GM12878 (cell line): Measurements from ENCODE around the gene BTC.

Source experiments
- EGR1 ChIP-seq, 2 experiments: IDR thresholded peaks; 1 replicate in 1 of 2; 2 replicates in 1 of 2; pipeline ENCODE4 v1.6.1; 2011 to 2012; ENCODE audit warnings: low read depth in 2 of 2, low read length in 2 of 2, borderline replicate concordance in 1 of 2, mild to moderate bottlenecking in 1 of 2, moderate library complexity in 1 of 2
- JUNB ChIP-seq: IDR thresholded peaks from 2 replicates; pipeline ENCODE4 v1.6.1; 2016; ENCODE audit warnings: antibody characterized with exemption, mild to moderate bottlenecking
- JUND ChIP-seq: IDR thresholded peaks from 2 replicates; pipeline ENCODE4 v1.6.1; 2012; ENCODE audit warnings: low read depth, mild to moderate bottlenecking, low read length, improper control_type of control experiment, moderate library complexity
- NBN ChIP-seq: fragments of 450-650 bp; IDR thresholded peaks from 2 replicates; pipeline ENCODE4 v1.6.1; 2016
- NR2C2 ChIP-seq: IDR thresholded peaks from 2 replicates; pipeline ENCODE4 v1.6.1; 2011; ENCODE audit warnings: borderline replicate concordance, low read depth; ENCODE audit not compliant: control insufficient read depth, insufficient read length
- PML ChIP-seq: IDR thresholded peaks from 2 replicates; pipeline ENCODE4 v1.6.1; 2012; ENCODE audit warnings: low read length, inconsistent platforms
- RAD51 ChIP-seq: fragments of 450-650 bp; IDR thresholded peaks from 2 replicates; pipeline ENCODE4 v1.6.1; 2016; ENCODE audit warnings: moderate library complexity, mild to moderate bottlenecking, inconsistent platforms
- TF ChIP-seq, protein P1 (sequence below): fragments of 450-650 bp; IDR thresholded peaks from 2 replicates; pipeline ENCODE4 v1.6.1; 2018; ENCODE audit warnings: borderline replicate concordance, mild to moderate bottlenecking; ENCODE audit not compliant: partially characterized antibody
- TF ChIP-seq, protein P2 (sequence below): fragments of 450-650 bp; IDR thresholded peaks from 2 replicates; pipeline ENCODE4 v1.6.1; 2017; ENCODE audit warnings: mild to moderate bottlenecking
- TF ChIP-seq, protein P3 (sequence below): fragments of 150-350 bp; IDR thresholded peaks from 2 replicates; pipeline ENCODE4 v1.6.1; 2016; ENCODE audit warnings: low read depth, low read length
- TF ChIP-seq, protein P4 (sequence below), 3 experiments: IDR thresholded peaks in 2 of 3; conservative IDR thresholded peaks in 1 of 3; 2 replicates each; pipeline ENCODE4 v1.5.1; 2011; ENCODE audit warnings: low read depth in 3 of 3, low read length in 3 of 3, mild to moderate bottlenecking in 3 of 3, control low read depth in 2 of 3, moderate library complexity in 2 of 3, inconsistent platforms in 1 of 3, mixed read lengths in 1 of 3; ENCODE audit not compliant: control insufficient read depth in 2 of 3, insufficient read depth in 1 of 3; ENCODE audit errors: extremely low read depth in 1 of 3

DNA sequence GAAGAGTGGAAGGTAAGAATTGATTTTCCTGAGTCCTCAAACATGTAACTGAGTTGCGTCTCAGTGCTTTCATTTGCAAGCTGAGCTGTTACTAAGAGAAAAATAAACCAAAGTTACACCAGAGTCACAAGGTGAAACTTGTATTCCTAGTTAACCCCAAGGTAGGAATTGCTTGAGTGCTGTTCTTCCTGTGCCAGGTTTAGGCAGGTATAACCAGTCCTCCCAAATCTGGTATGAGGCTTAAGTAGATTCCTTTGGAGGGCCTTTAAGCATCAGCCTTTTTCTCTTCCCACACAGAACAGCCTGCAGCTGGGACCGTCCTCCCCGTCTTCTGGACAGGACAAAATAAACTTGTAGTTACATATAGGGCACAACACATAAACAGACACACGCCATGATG, 2.3 kb upstream of the BTC start:
- TF ChIP-seq RAD51 (no peak), PML (no peak), JUNB (no peak), EGR1 (IDR thresholded peaks at IDR 0.05; ENCODE audit: borderline replicate concordance in 1 of 2, low read depth in 2 of 2, low read length in 2 of 2) (no peak), JUND (no peak), NR2C2 (no peak), NBN (no peak)
- TF ChIP-seq, protein P1, sequence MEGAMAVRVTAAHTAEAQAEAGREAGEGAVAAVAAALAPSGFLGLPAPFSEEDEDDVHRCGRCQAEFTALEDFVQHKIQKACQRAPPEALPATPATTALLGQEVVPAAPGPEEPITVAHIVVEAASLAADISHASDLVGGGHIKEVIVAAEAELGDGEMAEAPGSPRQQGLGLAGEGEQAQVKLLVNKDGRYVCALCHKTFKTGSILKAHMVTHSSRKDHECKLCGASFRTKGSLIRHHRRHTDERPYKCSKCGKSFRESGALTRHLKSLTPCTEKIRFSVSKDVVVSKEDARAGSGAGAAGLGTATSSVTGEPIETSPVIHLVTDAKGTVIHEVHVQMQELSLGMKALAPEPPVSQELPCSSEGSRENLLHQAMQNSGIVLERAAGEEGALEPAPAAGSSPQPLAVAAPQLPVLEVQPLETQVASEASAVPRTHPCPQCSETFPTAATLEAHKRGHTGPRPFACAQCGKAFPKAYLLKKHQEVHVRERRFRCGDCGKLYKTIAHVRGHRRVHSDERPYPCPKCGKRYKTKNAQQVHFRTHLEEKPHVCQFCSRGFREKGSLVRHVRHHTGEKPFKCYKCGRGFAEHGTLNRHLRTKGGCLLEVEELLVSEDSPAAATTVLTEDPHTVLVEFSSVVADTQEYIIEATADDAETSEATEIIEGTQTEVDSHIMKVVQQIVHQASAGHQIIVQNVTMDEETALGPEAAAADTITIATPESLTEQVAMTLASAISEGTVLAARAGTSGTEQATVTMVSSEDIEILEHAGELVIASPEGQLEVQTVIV: no peak
- TF ChIP-seq, protein P2, sequence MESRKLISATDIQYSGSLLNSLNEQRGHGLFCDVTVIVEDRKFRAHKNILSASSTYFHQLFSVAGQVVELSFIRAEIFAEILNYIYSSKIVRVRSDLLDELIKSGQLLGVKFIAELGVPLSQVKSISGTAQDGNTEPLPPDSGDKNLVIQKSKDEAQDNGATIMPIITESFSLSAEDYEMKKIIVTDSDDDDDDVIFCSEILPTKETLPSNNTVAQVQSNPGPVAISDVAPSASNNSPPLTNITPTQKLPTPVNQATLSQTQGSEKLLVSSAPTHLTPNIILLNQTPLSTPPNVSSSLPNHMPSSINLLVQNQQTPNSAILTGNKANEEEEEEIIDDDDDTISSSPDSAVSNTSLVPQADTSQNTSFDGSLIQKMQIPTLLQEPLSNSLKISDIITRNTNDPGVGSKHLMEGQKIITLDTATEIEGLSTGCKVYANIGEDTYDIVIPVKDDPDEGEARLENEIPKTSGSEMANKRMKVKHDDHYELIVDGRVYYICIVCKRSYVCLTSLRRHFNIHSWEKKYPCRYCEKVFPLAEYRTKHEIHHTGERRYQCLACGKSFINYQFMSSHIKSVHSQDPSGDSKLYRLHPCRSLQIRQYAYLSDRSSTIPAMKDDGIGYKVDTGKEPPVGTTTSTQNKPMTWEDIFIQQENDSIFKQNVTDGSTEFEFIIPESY: no peak
- TF ChIP-seq, protein P3, sequence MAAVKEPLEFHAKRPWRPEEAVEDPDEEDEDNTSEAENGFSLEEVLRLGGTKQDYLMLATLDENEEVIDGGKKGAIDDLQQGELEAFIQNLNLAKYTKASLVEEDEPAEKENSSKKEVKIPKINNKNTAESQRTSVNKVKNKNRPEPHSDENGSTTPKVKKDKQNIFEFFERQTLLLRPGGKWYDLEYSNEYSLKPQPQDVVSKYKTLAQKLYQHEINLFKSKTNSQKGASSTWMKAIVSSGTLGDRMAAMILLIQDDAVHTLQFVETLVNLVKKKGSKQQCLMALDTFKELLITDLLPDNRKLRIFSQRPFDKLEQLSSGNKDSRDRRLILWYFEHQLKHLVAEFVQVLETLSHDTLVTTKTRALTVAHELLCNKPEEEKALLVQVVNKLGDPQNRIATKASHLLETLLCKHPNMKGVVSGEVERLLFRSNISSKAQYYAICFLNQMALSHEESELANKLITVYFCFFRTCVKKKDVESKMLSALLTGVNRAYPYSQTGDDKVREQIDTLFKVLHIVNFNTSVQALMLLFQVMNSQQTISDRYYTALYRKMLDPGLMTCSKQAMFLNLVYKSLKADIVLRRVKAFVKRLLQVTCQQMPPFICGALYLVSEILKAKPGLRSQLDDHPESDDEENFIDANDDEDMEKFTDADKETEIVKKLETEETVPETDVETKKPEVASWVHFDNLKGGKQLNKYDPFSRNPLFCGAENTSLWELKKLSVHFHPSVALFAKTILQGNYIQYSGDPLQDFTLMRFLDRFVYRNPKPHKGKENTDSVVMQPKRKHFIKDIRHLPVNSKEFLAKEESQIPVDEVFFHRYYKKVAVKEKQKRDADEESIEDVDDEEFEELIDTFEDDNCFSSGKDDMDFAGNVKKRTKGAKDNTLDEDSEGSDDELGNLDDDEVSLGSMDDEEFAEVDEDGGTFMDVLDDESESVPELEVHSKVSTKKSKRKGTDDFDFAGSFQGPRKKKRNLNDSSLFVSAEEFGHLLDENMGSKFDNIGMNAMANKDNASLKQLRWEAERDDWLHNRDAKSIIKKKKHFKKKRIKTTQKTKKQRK: no peak
- TF ChIP-seq, protein P4, sequence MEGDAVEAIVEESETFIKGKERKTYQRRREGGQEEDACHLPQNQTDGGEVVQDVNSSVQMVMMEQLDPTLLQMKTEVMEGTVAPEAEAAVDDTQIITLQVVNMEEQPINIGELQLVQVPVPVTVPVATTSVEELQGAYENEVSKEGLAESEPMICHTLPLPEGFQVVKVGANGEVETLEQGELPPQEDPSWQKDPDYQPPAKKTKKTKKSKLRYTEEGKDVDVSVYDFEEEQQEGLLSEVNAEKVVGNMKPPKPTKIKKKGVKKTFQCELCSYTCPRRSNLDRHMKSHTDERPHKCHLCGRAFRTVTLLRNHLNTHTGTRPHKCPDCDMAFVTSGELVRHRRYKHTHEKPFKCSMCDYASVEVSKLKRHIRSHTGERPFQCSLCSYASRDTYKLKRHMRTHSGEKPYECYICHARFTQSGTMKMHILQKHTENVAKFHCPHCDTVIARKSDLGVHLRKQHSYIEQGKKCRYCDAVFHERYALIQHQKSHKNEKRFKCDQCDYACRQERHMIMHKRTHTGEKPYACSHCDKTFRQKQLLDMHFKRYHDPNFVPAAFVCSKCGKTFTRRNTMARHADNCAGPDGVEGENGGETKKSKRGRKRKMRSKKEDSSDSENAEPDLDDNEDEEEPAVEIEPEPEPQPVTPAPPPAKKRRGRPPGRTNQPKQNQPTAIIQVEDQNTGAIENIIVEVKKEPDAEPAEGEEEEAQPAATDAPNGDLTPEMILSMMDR (IDR thresholded peaks at IDR 0.05 in 2 of 3, conservative IDR thresholded peaks at IDR 0.05 in 1 of 3; ENCODE audit: control insufficient read depth in 2 of 3, extremely low read depth in 1 of 3, insufficient read depth in 1 of 3, low read depth in 3 of 3, low read length in 3 of 3): no peak
